NB4 (cell line): ENCODE results near the gene TNFRSF18.

Source experiments
- TF ChIP-seq, protein P1 (sequence below): IDR thresholded peaks from one replicate; pipeline ENCODE4 v1.5.1; 2012; ENCODE audit warnings: low read depth, low read length
- TF ChIP-seq, protein P2 (sequence below): IDR thresholded peaks from 2 replicates; pipeline ENCODE4 v1.6.1; 2011; ENCODE audit warnings: low read depth, low read length

DNA sequence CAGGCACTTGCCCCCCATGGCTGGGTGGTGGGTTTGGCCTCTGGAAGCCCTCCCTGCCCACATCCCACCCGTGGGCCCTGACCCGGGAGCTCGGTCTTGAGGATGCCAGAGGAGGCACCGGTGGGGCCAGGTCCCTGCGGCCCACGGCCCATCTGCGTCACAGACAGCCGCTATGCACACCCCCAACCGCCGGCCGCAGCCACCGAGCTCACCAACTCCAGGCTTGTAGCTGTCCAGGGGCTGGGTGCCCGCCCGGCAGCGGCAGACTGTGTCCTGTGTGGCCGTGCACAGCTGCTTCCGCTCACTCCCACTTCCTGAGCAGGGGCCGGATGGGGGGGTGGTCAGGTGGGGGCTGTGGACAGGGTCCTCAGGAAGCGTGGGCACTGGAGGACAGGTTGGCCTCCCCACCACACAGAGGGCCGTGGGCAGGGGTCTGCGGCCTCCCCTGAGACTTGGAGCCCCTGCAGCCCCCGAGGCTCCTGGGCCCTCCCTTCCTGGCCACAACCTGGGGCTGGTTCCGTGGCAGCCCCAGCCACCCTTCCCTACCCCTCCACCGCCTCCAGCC is 6.5 kb upstream of the TNFRSF18 start:
- TF ChIP-seq, protein P1, sequence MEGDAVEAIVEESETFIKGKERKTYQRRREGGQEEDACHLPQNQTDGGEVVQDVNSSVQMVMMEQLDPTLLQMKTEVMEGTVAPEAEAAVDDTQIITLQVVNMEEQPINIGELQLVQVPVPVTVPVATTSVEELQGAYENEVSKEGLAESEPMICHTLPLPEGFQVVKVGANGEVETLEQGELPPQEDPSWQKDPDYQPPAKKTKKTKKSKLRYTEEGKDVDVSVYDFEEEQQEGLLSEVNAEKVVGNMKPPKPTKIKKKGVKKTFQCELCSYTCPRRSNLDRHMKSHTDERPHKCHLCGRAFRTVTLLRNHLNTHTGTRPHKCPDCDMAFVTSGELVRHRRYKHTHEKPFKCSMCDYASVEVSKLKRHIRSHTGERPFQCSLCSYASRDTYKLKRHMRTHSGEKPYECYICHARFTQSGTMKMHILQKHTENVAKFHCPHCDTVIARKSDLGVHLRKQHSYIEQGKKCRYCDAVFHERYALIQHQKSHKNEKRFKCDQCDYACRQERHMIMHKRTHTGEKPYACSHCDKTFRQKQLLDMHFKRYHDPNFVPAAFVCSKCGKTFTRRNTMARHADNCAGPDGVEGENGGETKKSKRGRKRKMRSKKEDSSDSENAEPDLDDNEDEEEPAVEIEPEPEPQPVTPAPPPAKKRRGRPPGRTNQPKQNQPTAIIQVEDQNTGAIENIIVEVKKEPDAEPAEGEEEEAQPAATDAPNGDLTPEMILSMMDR: no peak
- TF ChIP-seq, protein P2, sequence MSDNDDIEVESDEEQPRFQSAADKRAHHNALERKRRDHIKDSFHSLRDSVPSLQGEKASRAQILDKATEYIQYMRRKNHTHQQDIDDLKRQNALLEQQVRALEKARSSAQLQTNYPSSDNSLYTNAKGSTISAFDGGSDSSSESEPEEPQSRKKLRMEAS: peak; percentile 65; the same call in 1 of the 2 replicates
